A549 treated with Mapracorat at 1 μM for 4 hours (cell line): ENCODE data around the gene LRRC43. TPM values are rescaled to one million over a fixed set of nuclear protein-coding genes. Genes with fewer than 3 reads are reported as not detected.

ENCODE experiments used
- total RNA-seq: library from RNA; stranded (reverse); fragments of 200-300 nt; extraction: Qiagen RNA extraction; gene quantifications from 5 replicates; pipeline ENCODE4 v1.2.3, GENCODE V29; 2022

LRRC43 gene
- total RNA-seq = 0.08 TPM in 1 of 5 replicates, not detected in the others

GRCh38 chr12:122182887-122183587 lies at the start of gene LRRC43:
Gene LRRC43, plus strand, starts transcription at chr12:122183123. Its CDS starts 22 bp downstream, at chr12:122183145.

GRCh38 chr12:122174155-122174845 lies 8.6 kb upstream of the LRRC43 start, which contains the start of gene IL31:
Gene IL31, minus strand, starts transcription at chr12:122174221. Its CDS starts 49 bp downstream, at chr12:122174172.

GRCh38 chr12:122203301-122204166 lies 20.6 kb downstream of the LRRC43 start, which contains the start of gene B3GNT4:
Gene B3GNT4, plus strand, starts transcription at chr12:122203709. Its CDS starts 910 bp downstream, at chr12:122204619.

GRCh38 chr12:122225683-122226365 lies 42.9 kb downstream of the LRRC43 start, which contains the start of gene DIABLO:
Gene DIABLO, minus strand, starts transcription at chr12:122226052. Its CDS starts 38 bp downstream, at chr12:122226014.

Other genes with a start within 250 kb of the LRRC43 start
- gene BCL7A, start 161.2 kb upstream of the LRRC43 start, total RNA-seq = 10.4 to 12.5 TPM (median 10.9 TPM) in 5 replicates
- 29.3 to 44.5 TPM (median 41.9 TPM) in 5 replicates for gene MLXIP, start 104.4 kb upstream of the LRRC43 start, total RNA-seq
- gene IL31, start 8.9 kb upstream of the LRRC43 start, total RNA-seq = not detected in 5 replicates
- gene B3GNT4, start 20.6 kb downstream of the LRRC43 start, total RNA-seq = 0.45 to 0.96 TPM (median 0.77 TPM) in 5 replicates
- gene DIABLO, start 42.9 kb downstream of the LRRC43 start, total RNA-seq = 65.8 to 77.8 TPM (median 67.5 TPM) in 5 replicates
- gene VPS33A, start 83.4 kb downstream of the LRRC43 start, total RNA-seq = 17.3 to 18.9 TPM (median 18.5 TPM) in 5 replicates
- 31.5 to 40.8 TPM (median 36.6 TPM) in 5 replicates for gene CLIP1, start 239.5 kb downstream of the LRRC43 start, total RNA-seq